Right lobe of liver (tissue), 6 donors: ENCODE data around the gene HAL. TPM values are rescaled to one million over a fixed set of nuclear protein-coding genes. Genes with fewer than 3 reads are reported as not detected.

ENCODE experiments used
- ATAC-seq, 4 donors: fragments of 200-7000 bp; cut with Tn5 transposase; one replicate each; pipeline ENCODE4 v1.9.1; 2020; ENCODE audit warnings: mild to moderate bottlenecking in 4 of 4, moderate library complexity in 4 of 4
- DNase-seq, 3 donors: peaks; one replicate each; pipeline ENCODE4 v3.0.0-alpha.2; 2020
- H3K27ac ChIP-seq, 3 donors: fragments of 200-600 bp; one replicate each; pipeline ENCODE4 v1.8.0; 2022
- H3K27me3 ChIP-seq, 2 donors: fragments of 200-600 bp; one replicate each; pipeline ENCODE4 v1.8.0; 2022
- H3K36me3 ChIP-seq, 4 donors: fragments of 200-600 bp; sonication (generic) in 1 of 4; one replicate each; pipeline versions ENCODE4 v1.5.1 to v1.8.0; 2017 to 2022; ENCODE audit warnings: control low read depth in 1 of 4
- H3K4me1 ChIP-seq, 4 donors: fragments of 200-600 bp; sonication (generic) in 1 of 4; one replicate each; pipeline versions ENCODE4 v1.5.1 to v1.8.0; 2017 to 2022; ENCODE audit warnings: control low read depth in 1 of 4
- H3K4me3 ChIP-seq, 3 donors: fragments of 200-600 bp; one replicate each; pipeline ENCODE4 v1.8.0; 2022
- H3K9me3 ChIP-seq, 4 donors: fragments of 200-600 bp; sonication (generic) in 1 of 4; one replicate each; pipeline versions ENCODE4 v1.5.1 to v1.8.0; 2017 to 2022; ENCODE audit warnings: control low read depth in 1 of 4
- POLR2A ChIP-seq: fragments of 450-650 bp; IDR thresholded peaks from one replicate; pipeline ENCODE4 v1.6.1; 2017; ENCODE audit warnings: antibody characterized with exemption, mild to moderate bottlenecking
- WGBS: methylation state at CpG from one replicate; pipeline ENCODE4 v1.1.6; 2018; ENCODE audit warnings: low coverage, low lambda C conversion rate; ENCODE audit not compliant: insufficient coverage; ENCODE audit errors: missing lambda C conversion rate; 5-methylcytosine and 5-hydroxymethylcytosine counted together
- intact Hi-C, 2 donors: fragments of 100-400 bp; cut with DNase I; formaldehyde crosslinking; loops; one replicate each; pipeline versions ENCODE4 v1.11.2 to v1.14.1; 2022
- total RNA-seq, 6 experiments: library from RNA; depleted of rRNA in 2 of 6; stranded (reverse); fragments of >200 nt in 2 of 6; fragmentation: NEBNext Ultra II Directional in 3 of 6; extraction: Animal tissue kit (Norgen Biotek cat#: 25700) in 3 of 6; gene quantifications; one replicate each; pipeline versions ENCODE4 v1.1.0 to v1.2.4, GENCODE V29; 2016 to 2023
- TF ChIP-seq, protein P1 (sequence below), 4 donors: fragments of 200-600 bp in 3 of 4; fragments of 450-650 bp in 1 of 4; IDR thresholded peaks; one replicate each; pipeline versions ENCODE4 v1.5.1 to v1.8.0; 2016 to 2022; ENCODE audit warnings: antibody characterized with exemption in 4 of 4, mild to moderate bottlenecking in 2 of 4
- donor health status: DM: no; HTN: yes; CAD: no.
- donor health status: DM: no; HTN: no; CAD: no.
- donor health status: DM: no; HTN: no; CAD: no.
- donor health status: DM: no; HTN: yes; CAD: no.
- donor health status: DM: no; HTN: yes; CAD: no.

HAL gene
- total RNA-seq, 6 experiments from 2014 or later: 95.8 to 190 (median 174) TPM

DNA sequence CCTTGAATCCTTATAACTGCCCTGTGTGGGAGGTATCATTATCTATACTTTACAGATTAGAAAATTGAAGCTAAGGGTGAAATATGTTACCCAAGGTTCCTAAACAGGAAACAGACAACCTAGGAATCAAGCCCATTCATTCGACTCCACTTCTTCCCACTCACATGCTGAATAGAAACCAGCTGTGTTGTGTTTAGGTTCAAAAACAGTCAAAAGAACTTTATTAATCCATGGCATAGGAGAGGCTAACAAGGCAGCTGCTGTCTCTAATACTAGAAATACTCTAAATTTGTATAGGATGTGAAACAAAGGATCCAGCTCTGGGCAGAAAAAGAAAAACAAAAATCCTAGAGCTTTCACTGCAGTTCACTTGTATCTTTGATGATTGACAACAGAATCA is 43.1 kb downstream of the HAL start:
- H3K27me3 ChIP-seq: no peaks in the 10 kb centered on the region
- no peak for TF ChIP-seq POLR2A
- TF ChIP-seq, protein P1, sequence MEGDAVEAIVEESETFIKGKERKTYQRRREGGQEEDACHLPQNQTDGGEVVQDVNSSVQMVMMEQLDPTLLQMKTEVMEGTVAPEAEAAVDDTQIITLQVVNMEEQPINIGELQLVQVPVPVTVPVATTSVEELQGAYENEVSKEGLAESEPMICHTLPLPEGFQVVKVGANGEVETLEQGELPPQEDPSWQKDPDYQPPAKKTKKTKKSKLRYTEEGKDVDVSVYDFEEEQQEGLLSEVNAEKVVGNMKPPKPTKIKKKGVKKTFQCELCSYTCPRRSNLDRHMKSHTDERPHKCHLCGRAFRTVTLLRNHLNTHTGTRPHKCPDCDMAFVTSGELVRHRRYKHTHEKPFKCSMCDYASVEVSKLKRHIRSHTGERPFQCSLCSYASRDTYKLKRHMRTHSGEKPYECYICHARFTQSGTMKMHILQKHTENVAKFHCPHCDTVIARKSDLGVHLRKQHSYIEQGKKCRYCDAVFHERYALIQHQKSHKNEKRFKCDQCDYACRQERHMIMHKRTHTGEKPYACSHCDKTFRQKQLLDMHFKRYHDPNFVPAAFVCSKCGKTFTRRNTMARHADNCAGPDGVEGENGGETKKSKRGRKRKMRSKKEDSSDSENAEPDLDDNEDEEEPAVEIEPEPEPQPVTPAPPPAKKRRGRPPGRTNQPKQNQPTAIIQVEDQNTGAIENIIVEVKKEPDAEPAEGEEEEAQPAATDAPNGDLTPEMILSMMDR (IDR thresholded peaks at IDR 0.05): no peak
- no peak for ATAC-seq
- 69% methylated on average over 1 of the region's 1 CpG for WGBS
- H3K27ac ChIP-seq: no peak overlapping the region
- no peak for DNase-seq
- intact Hi-C loops: no loop called here
- H3K36me3 ChIP-seq: peaks cover 0 to 21% (median 2%) of the 10 kb centered on the region in 4 donors
- no peaks in the 10 kb centered on the region for H3K9me3 ChIP-seq
- H3K4me1 ChIP-seq: no peaks in the 10 kb centered on the region
- H3K4me3 ChIP-seq: no peak overlapping the region

DNA sequence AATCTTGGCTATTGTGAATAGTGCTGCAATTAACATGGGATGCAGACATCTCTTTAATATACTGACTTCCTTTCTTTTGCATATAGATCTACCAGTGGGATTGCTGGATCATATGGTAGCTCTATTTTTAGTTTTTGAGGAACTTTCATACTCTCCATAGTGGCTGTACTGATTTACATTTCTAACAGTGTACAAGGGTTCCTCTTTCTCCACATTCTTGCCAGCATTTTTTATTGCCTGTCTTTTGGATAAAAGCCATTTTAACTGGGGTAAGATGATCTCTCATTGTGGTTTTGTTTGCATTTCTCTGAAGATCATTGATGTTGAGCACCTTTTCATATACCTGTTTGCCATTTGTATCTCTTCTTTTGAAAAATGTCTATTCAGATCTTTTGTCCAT is 44.6 kb downstream of the HAL start:
- Histone ChIP-seq H3K36me3 (peaks cover 0 to 16% (median under 1%) of the 10 kb centered on the region in 4 donors), H3K4me3 (no peak overlapping the region), H3K27me3 (no peaks in the 10 kb centered on the region), H3K27ac (no peak overlapping the region), H3K9me3 (no peaks in the 10 kb centered on the region), H3K4me1 (no peaks in the 10 kb centered on the region)
- peak in 1 of 4 donors; percentile 26 for ATAC-seq
- intact Hi-C loops: no loop called here
- TF ChIP-seq, protein P1 (IDR thresholded peaks at IDR 0.05): no peak
- no peak for TF ChIP-seq POLR2A
- no peak for DNase-seq

DNA sequence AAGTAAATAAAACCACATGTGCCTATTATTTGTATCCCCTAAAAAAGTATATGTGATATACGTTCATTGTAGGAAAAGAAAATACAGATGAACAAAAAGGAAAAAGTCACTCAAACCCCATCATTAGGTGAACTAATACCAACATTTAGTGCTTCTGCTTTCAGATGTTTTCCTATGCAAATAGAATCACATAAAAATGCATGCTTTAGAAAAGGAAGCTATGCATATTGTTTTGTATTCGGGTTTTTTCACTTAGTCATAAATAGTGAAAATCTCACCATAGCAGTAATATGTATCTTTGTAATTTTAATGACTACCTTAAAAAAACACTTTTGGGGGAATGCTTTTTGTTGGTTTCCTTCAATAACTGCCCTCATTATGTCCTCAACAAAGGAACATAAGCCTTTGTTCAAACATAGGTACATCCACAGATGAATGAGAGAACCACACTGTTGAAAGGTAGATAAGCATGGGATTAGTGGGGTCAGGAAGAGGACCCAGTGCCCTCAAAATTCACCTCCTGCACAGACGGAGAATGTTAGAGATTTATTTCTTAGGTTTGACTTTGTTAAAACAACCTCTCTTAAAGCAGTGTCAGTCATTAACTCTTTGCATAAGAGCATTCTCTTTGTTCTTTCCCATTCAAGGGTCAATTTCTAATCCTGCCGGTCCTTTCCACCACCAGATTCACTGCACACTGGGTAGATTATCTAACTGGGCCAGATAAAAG is 46.5 kb downstream of the HAL start:
- ATAC-seq (no peak), DNase-seq (no peak)
- WGBS: 70% methylated on average over 4 of the region's 4 CpGs
- Histone ChIP-seq H3K4me1 (peaks cover 0 to 8% (median 0%) of the 10 kb centered on the region in 4 donors), H3K36me3 (peaks cover 0 to 8% (median under 1%) of the 10 kb centered on the region in 4 donors), H3K4me3 (no peak overlapping the region), H3K9me3 (no peaks in the 10 kb centered on the region), H3K27me3 (no peaks in the 10 kb centered on the region), H3K27ac (no peak overlapping the region)
- intact Hi-C loops: no loop called here
- TF ChIP-seq, protein P1 (IDR thresholded peaks at IDR 0.05): no peak
- no peak for TF ChIP-seq POLR2A

DNA sequence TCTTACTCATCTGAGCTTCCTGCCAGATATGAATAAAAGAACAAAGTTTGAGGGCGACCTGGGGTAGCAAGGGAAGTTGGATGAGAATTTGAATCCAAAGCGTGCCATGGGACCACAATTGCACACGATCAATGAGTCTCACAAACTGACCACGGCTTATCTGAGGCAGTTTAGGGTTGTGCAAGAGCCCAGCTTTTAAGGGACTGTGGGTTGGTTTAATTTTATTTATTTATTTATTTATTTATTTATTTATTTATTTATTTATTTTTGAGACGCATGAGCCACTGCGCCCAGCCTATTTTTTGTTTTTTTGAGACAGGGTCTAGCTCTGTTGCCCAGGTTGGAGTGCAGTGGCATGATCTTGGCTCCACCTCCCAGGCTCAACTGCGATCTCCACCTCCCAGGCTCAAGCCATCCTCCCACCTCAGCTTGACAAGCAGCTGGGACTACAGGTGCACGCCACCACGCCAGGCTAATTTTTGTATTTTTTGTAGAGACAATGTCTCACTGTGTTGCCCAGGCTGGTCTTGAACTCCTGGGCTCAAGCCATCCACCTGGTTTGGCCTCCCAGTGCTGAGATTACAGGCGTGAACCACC is 51.9 kb downstream of the HAL start:
- TF ChIP-seq, protein P1 (IDR thresholded peaks at IDR 0.05): no peak
- peak; percentile 56 for TF ChIP-seq POLR2A
- Histone ChIP-seq H3K27me3 (no peaks in the 10 kb centered on the region), H3K4me1 (peaks cover 0 to 30% (median 9%) of the 10 kb centered on the region in 4 donors), H3K27ac (peak overlapping the region; percentile 95 to 100 (median 97)), H3K36me3 (no peaks in the 10 kb centered on the region), H3K4me3 (peak overlapping the region; percentile 59 to 98 (median 92)), H3K9me3 (no peaks in the 10 kb centered on the region)
- intact Hi-C loops: no loop called here
- DNase-seq (peak; percentile 29 to 72 (median 61)), ATAC-seq (peak in 3 of 4 donors; percentile 5 to 43 (median 23))
- WGBS: 34% methylated on average over 8 of the region's 10 CpGs
